ENCODE data around the gene SNX10. TPM values are rescaled to one million over a fixed set of nuclear protein-coding genes. Genes with fewer than 3 reads are reported as not detected.
"Not testable (repeated sequence)": the region's sequence is repeated elsewhere in the genome, so short reads cannot be mapped to it uniquely, and the experiment has no call there.

Gene SNX10
- total and polyA plus RNA-seq, 7 donors = 1.7 to 8.2 (median 4.9) TPM

DNA sequence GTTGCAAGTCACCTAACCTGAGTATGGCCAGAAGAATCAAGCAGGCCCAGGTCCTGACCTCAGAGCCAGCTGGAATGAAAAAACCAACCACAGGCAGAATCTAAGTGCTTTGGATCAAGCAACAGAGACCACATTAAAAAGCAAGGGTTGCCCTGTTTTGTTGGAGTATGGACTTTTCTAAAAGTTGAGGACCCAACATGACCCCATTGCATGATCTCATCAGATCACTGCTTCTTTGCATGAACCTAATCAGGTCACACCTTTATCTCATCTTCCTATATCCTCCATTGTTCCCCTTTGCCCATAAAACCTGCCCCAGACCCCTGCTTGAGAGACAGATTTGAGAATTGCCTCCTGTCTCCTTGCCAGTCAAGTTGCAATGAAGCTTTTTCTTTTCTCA, 11.6 kb upstream of the SNX10 start:
- Histone ChIP-seq H3K4me3 (no peak overlapping the region), H3K9me3 (no peaks in the 10 kb centered on the region), H3K27me3 (no peaks in the 10 kb centered on the region), H3K36me3 (no peaks in the 10 kb centered on the region), H3K27ac (no peak overlapping the region), H3K4me1 (no peaks in the 10 kb centered on the region)
- intact Hi-C loops (cut with DNase I) = no loop called here
- no peak for DNase-seq
- TF ChIP-seq POLR2A (IDR thresholded peaks at IDR 0.05) = no peak
- TF ChIP-seq POLR2AphosphoS5 (IDR thresholded peaks at IDR 0.05) = no peak
- TF ChIP-seq, protein P1, sequence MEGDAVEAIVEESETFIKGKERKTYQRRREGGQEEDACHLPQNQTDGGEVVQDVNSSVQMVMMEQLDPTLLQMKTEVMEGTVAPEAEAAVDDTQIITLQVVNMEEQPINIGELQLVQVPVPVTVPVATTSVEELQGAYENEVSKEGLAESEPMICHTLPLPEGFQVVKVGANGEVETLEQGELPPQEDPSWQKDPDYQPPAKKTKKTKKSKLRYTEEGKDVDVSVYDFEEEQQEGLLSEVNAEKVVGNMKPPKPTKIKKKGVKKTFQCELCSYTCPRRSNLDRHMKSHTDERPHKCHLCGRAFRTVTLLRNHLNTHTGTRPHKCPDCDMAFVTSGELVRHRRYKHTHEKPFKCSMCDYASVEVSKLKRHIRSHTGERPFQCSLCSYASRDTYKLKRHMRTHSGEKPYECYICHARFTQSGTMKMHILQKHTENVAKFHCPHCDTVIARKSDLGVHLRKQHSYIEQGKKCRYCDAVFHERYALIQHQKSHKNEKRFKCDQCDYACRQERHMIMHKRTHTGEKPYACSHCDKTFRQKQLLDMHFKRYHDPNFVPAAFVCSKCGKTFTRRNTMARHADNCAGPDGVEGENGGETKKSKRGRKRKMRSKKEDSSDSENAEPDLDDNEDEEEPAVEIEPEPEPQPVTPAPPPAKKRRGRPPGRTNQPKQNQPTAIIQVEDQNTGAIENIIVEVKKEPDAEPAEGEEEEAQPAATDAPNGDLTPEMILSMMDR (IDR thresholded peaks at IDR 0.05) = no peak
- TF ChIP-seq EP300 (IDR thresholded peaks at IDR 0.05) = no peak

DNA sequence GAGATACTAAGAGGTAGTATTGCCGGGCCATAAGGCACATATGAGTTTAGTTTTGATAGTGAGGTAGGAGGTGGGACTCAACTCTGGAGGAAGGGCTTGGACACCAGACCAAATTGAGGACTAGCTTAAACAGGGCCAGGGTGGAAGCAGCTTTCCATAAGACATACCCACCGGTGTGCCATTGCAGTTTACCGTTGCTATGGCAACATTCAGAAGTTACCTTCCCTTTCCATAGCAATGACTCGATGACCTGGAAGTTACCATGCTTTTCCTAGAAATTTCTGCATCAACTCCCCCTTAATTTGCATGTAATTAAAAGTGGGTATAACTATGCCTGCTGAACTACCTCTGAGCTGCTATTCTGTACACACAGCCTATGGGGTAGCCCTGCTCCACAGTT, 10.9 kb upstream of the SNX10 start:
- TF ChIP-seq EP300 (IDR thresholded peaks at IDR 0.05) = no peak
- no peak for TF ChIP-seq POLR2A (IDR thresholded peaks at IDR 0.05)
- TF ChIP-seq, protein P1 (IDR thresholded peaks at IDR 0.05) = no peak
- TF ChIP-seq POLR2AphosphoS5 (IDR thresholded peaks at IDR 0.05) = no peak
- H3K27ac ChIP-seq = no peak overlapping the region
- H3K36me3 ChIP-seq = no peaks in the 10 kb centered on the region
- no peak for DNase-seq
- no peaks in the 10 kb centered on the region for H3K9me3 ChIP-seq
- no peaks in the 10 kb centered on the region for H3K4me1 ChIP-seq
- intact Hi-C loops (cut with DNase I) = no loop called here
- no peak overlapping the region for H3K4me3 ChIP-seq
- H3K27me3 ChIP-seq = no peaks in the 10 kb centered on the region
- 69 to 83% methylated on average over 4 of the region's 4 CpGs for WGBS, 2 donors

DNA sequence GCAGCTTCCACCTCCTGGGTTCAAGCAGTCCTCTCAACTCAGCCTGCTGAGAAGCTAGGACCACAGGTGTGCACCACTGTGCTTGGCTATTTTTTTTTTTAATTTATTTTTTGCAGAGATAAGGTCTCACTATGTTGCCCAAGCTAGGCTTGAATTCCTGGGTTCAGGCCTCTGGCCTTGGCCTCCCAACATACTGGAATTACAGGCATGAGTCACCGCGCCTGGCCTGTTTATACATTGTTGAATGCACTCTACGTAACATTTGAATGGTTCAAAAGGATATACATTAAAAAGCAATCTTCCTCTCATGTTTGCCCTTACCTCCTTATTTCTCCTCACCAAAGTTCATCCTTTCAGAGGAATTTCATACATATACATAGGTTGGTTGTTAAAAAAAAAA, 7.2 kb upstream of the SNX10 start:
- WGBS, 2 donors = 93 to 95% methylated on average over 3 of the region's 3 CpGs
- Histone ChIP-seq H3K27ac (no peak overlapping the region), H3K4me1 (no peaks in the 10 kb centered on the region), H3K36me3 (no peaks in the 10 kb centered on the region), H3K9me3 (no peaks in the 10 kb centered on the region), H3K27me3 (no peaks in the 10 kb centered on the region), H3K4me3 (no peak overlapping the region)
- no peak for DNase-seq
- intact Hi-C loops (cut with DNase I) = no loop called here
- no peak for TF ChIP-seq EP300 (IDR thresholded peaks at IDR 0.05)
- TF ChIP-seq POLR2AphosphoS5 (IDR thresholded peaks at IDR 0.05) = no peak
- no peak for TF ChIP-seq POLR2A (IDR thresholded peaks at IDR 0.05)
- TF ChIP-seq, protein P1 (IDR thresholded peaks at IDR 0.05) = no peak

DNA sequence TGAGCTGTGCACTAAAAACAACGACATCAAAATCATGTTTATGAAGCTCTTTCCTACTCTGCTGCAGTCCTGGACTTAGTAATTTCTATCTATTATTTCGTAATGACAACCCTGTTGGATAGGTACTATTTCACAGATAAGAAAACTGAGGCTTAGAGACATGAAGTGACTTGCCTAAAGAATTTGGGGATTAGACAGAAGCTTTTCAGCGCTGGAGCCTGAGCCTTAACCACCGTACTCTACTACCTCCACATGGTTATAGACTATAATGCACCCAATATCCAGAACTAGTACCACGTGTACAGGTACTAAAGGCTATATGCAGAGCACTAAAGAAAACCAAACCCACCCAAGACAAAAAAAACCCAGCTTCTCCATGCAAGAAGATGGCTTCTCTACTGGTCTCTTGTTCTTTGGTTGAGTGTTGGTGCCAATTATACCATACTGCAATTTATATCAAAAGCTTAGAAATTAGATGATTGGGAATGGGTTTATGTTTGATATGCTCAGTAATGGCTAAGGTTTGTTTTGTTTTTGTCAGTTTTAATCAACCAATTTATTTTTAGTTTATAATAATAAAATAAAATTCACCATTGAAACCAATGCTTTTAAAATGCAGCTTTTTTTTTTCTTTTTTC, 6.5 kb upstream of the SNX10 start:
- no peak overlapping the region for H3K4me3 ChIP-seq
- H3K9me3 ChIP-seq = no peaks in the 10 kb centered on the region
- intact Hi-C loops (cut with DNase I) = no loop called here
- WGBS, 2 donors = 77 to 86% methylated on average over 5 of the region's 5 CpGs
- no peak overlapping the region for H3K27ac ChIP-seq
- no peaks in the 10 kb centered on the region for H3K27me3 ChIP-seq
- H3K36me3 ChIP-seq = no peaks in the 10 kb centered on the region
- H3K4me1 ChIP-seq = no peaks in the 10 kb centered on the region
- TF ChIP-seq, protein P1 (IDR thresholded peaks at IDR 0.05) = no peak
- TF ChIP-seq POLR2A (IDR thresholded peaks at IDR 0.05) (no peak), EP300 (IDR thresholded peaks at IDR 0.05) (no peak), POLR2AphosphoS5 (IDR thresholded peaks at IDR 0.05) (no peak)
- DNase-seq = no peak

DNA sequence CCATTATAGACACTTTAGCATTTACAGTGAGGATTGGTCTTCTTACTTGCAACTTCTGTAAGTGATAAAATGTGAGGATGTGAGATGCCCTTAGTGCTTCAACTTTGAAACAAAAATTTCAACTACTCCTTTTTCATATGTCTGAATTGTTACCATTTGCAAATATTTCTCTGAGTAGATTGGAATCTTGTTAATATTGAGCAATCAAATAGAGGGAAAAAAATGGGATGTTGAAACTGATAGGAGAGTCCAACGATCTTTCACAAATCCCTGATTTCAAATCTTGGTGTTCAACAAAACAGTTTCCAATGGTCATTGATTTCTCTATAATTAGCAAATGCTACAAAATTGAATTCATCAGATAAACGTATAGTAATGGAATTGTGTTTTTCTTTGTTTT, 5.5 kb upstream of the SNX10 start:
- Histone ChIP-seq H3K9me3 (no peaks in the 10 kb centered on the region), H3K4me3 (no peak overlapping the region), H3K27me3 (no peaks in the 10 kb centered on the region), H3K36me3 (no peaks in the 10 kb centered on the region), H3K4me1 (no peaks in the 10 kb centered on the region), H3K27ac (no peak overlapping the region)
- intact Hi-C loops (cut with DNase I) = no loop called here
- no peak for DNase-seq
- whole genome bisulfite sequencing, 2 donors = 88 to 89% methylated on average over 2 of the region's 2 CpGs
- no peak for TF ChIP-seq POLR2AphosphoS5 (IDR thresholded peaks at IDR 0.05)
- TF ChIP-seq EP300 (IDR thresholded peaks at IDR 0.05) = no peak
- TF ChIP-seq, protein P1 (IDR thresholded peaks at IDR 0.05) = no peak
- no peak for TF ChIP-seq POLR2A (IDR thresholded peaks at IDR 0.05)

DNA sequence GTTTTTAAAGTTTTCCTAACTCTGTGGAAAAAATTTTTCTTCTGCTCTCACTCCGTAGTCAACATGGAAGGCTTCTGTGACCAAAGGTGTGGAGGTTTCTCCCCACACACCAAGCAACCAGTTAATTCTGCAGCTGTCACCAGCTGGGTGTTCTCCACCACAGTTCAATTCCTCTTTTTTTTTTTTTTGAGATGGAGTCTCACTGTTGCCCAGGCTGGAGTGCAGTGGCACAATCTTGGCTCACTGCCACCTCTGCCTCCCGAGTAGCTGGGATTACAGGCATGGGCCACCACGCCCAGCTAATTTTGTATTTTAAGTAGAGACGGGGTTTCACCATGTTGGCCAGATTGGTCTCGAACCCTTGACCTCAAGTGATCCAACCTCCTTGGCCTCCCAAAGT, 3.5 kb upstream of the SNX10 start:
- H3K27me3 ChIP-seq = peaks cover 2 to 13% (median 6%) of the 10 kb centered on the region in 3 donors
- H3K4me1 ChIP-seq; H3K27ac ChIP-seq; intact Hi-C loops (cut with DNase I); DNase-seq; H3K36me3 ChIP-seq; H3K4me3 ChIP-seq; H3K9me3 ChIP-seq: not testable (repeated sequence)
- WGBS, 2 donors = 61 to 77% methylated on average over 5 of the region's 5 CpGs
